HepG2 (cell line): Measurements from ENCODE around the gene HOXA6. TPM values are rescaled to one million over a fixed set of nuclear protein-coding genes. Genes with fewer than 3 reads are reported as not detected.
A peak's percentile ranks its signal among the peaks of the same experiment; 100 is the strongest.

Experiments used
- CSRNP2 ChIP-seq: sonication (generic); formaldehyde crosslinking; conservative IDR thresholded peaks from 2 replicates; pipeline ENCODE4 v1.8.0; 2022; ENCODE audit warnings: low read depth, missing genetic modification reagents
- ELF3 ChIP-seq: IDR thresholded peaks from 2 replicates; pipeline ENCODE4 v1.6.1; 2016; ENCODE audit warnings: missing genetic modification reagents, missing compliant biosample characterization
- FOSL2 ChIP-seq: sonication (generic); formaldehyde crosslinking; IDR thresholded peaks from 2 replicates; pipeline ENCODE4 v1.4.0; 2020; ENCODE audit warnings: missing genetic modification reagents
- FOXK2 ChIP-seq: fragments of 450-650 bp; IDR thresholded peaks from 2 replicates; pipeline ENCODE4 v1.6.1; 2016
- FUBP1 ChIP-seq: sonication (generic); formaldehyde crosslinking; IDR thresholded peaks from 2 replicates; pipeline ENCODE4 v1.5.1; 2020; ENCODE audit warnings: missing genetic modification reagents, mild to moderate bottlenecking, borderline replicate concordance
- GZF1 ChIP-seq: sonication (generic); formaldehyde crosslinking; IDR thresholded peaks from 2 replicates; pipeline ENCODE4 v1.5.1; 2020; ENCODE audit warnings: mild to moderate bottlenecking, missing genetic modification reagents
- HNF1B ChIP-seq: sonication (generic); formaldehyde crosslinking; IDR thresholded peaks from 2 replicates; pipeline ENCODE4 v1.5.1; 2020; ENCODE audit warnings: mild to moderate bottlenecking, moderate library complexity, missing genetic modification reagents
- KMT2B ChIP-seq: IDR thresholded peaks from 2 replicates; pipeline ENCODE4 v1.6.1; 2016; ENCODE audit warnings: missing genetic modification reagents, missing compliant biosample characterization
- MAZ ChIP-seq, 2 experiments: sonication (generic) in 1 of 2; formaldehyde crosslinking in 1 of 2; IDR thresholded peaks; 2 replicates each; pipeline versions ENCODE4 v1.5.0 to v1.6.1; 2012 to 2020; ENCODE audit warnings: low read depth in 2 of 2, mild to moderate bottlenecking in 2 of 2, borderline replicate concordance in 1 of 2, improper control_type of control experiment in 1 of 2, low read length in 1 of 2, missing genetic modification reagents in 1 of 2, moderate library complexity in 1 of 2
- MBD4 ChIP-seq: IDR thresholded peaks from 2 replicates; pipeline ENCODE4 v1.6.1; 2012; ENCODE audit warnings: low read length, inconsistent platforms, borderline replicate concordance
- MBNL3 ChIP-seq: fragments of 250-450 bp; sonication (Bioruptor Pico); conservative IDR thresholded peaks from 2 replicates; pipeline ENCODE4 v1.8.0; 2022; ENCODE audit warnings: mild to moderate bottlenecking, inconsistent platforms
- NFE2 ChIP-seq: sonication (generic); formaldehyde crosslinking; IDR thresholded peaks from 2 replicates; pipeline ENCODE4 v1.4.0; 2020; ENCODE audit warnings: missing genetic modification reagents
- PAWR ChIP-seq: sonication (generic); formaldehyde crosslinking; IDR thresholded peaks from 2 replicates; pipeline ENCODE4 v1.4.0; 2020; ENCODE audit warnings: missing genetic modification reagents, mild to moderate bottlenecking, borderline replicate concordance
- PLRG1 ChIP-seq: fragments of 450-650 bp; conservative IDR thresholded peaks from 2 replicates; pipeline ENCODE4 v1.6.1; 2016
- POLR2A ChIP-seq, 2 experiments: IDR thresholded peaks; 2 replicates each; pipeline ENCODE4 v1.6.1; 2011; ENCODE audit warnings: low read depth in 2 of 2, low read length in 2 of 2, mild to moderate bottlenecking in 1 of 2, moderate library complexity in 1 of 2; ENCODE audit not compliant: insufficient read depth in 1 of 2
- RARA ChIP-seq: IDR thresholded peaks from 2 replicates; pipeline ENCODE4 v1.6.1; 2016; ENCODE audit warnings: missing genetic modification reagents, missing compliant biosample characterization
- RNF2 ChIP-seq: fragments of 450-650 bp; conservative IDR thresholded peaks from 2 replicates; pipeline ENCODE4 v1.6.1; 2016; ENCODE audit warnings: low read depth
- TEAD3 ChIP-seq: optimal IDR thresholded peaks from 2 replicates; pipeline ENCODE3; 2016; ENCODE audit warnings: borderline replicate concordance
- WIZ ChIP-seq: sonication (generic); formaldehyde crosslinking; IDR thresholded peaks from 2 replicates; pipeline ENCODE4 v1.5.1; 2020; ENCODE audit warnings: mild to moderate bottlenecking, missing genetic modification reagents
- ZKSCAN5 ChIP-seq: sonication (generic); formaldehyde crosslinking; IDR thresholded peaks from 2 replicates; pipeline ENCODE4 v1.5.1; 2020; ENCODE audit warnings: mild to moderate bottlenecking, missing genetic modification reagents
- ZNF20 ChIP-seq: sonication (generic); formaldehyde crosslinking; IDR thresholded peaks from 2 replicates; pipeline ENCODE4 v1.4.0; 2020; ENCODE audit warnings: mild to moderate bottlenecking, moderate library complexity, missing genetic modification reagents
- ZNF263 ChIP-seq: sonication (generic); formaldehyde crosslinking; IDR thresholded peaks from 2 replicates; pipeline ENCODE4 v1.4.0; 2020; ENCODE audit warnings: missing genetic modification reagents
- ZNF616 ChIP-seq: sonication (generic); formaldehyde crosslinking; IDR thresholded peaks from 2 replicates; pipeline ENCODE4 v1.5.0; 2020; ENCODE audit warnings: low read depth, mild to moderate bottlenecking, missing genetic modification reagents
- ZNF883 ChIP-seq: sonication (generic); formaldehyde crosslinking; IDR thresholded peaks from 2 replicates; pipeline ENCODE4 v1.5.1; 2020; ENCODE audit warnings: mild to moderate bottlenecking, missing genetic modification reagents; ENCODE audit errors: not compliant biosample characterization
- polyA plus RNA-seq, 8 experiments: library from polyadenylated mRNA; depleted of rRNA in 3 of 8; stranded (reverse) in 7 of 8; unstranded in 1 of 8; fragments of >200 nt; fragmentation: Illumina TruSeq in 4 of 8; extraction: Trizol in 4 of 8; gene quantifications; 2 replicates each; pipeline versions ENCODE4 v1.2.1 to v1.2.3, GENCODE V29; 2011 to 2016; ENCODE audit warnings: low read depth in 4 of 8, missing spikeins in 1 of 8, mixed read lengths in 1 of 8; ENCODE audit not compliant: insufficient read depth in 1 of 8
- total RNA-seq, 5 experiments: library from RNA; depleted of rRNA; stranded (reverse); fragments of >200 nt; fragmentation: Illumina TruSeq; extraction: Trizol; gene quantifications; 2 replicates each; pipeline ENCODE4 v1.2.3, GENCODE V29; 2016; ENCODE audit warnings: low read depth in 1 of 5

The HOXA6 gene
- total and polyA plus RNA-seq, 2 of the 13 experiments (the other 11 are each of a cell fraction or from before 2014, with no cell fraction given), result 1.3 to 1.5 TPM

DNA sequence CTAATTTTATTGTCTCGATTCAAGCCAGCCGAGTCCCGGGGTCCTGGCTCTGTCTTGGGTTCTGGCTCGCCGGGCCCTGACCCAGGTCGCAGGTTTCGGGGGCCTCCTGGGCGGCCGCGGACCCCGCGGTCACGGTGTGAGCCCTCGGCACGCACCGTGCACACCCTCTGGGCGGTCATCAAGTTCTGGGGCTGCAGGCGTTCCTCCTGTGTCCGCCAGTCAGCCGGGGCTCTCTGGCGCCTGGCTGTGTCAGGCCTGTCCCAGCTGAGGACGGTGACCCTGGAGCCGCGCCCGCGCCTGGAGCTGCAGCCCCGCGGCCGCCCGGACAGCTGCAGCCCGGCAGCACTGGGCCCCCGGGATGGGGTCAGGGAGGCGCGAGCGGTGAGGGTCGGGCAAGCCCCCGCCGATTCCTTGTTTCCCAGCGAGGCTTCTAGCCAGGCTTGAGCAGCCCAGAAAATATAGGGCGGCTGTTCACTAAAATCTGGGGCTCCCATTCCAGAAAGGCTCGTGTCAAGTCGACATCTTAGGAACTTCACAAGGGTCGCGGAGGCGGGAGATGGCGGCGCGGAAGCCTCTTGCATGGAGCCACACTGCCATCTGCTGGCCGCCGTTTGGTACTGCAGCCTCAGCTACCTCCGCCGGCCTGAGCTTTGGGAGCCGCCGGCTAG, 13.1 kb upstream of the HOXA6 start (continued):
- TF ChIP-seq HNF1B (CRISPR knock-in tag) (peak; percentile 40; the same call in 1 of the 2 replicates), TEAD3 (CRISPR knock-in tag) (peak; percentile 23), MBNL3 (no peak), GZF1 (CRISPR knock-in tag) (no peak), ZNF883 (CRISPR knock-in tag) (peak; percentile 59), ZKSCAN5 (CRISPR knock-in tag) (no peak), FOXK2 (no peak), RARA (0 out of 2 replicates have a peak, but pooled peaks have one; percentile 17), ZNF263 (no peak), ZNF20 (no peak), FUBP1 (CRISPR knock-in tag) (no peak), ELF3 (CRISPR knock-in tag) (no peak), PAWR (CRISPR knock-in tag) (no peak), KMT2B (CRISPR knock-in tag) (no peak), POLR2A (IDR thresholded peaks at IDR 0.05; ENCODE audit: insufficient read depth in 1 of 2, low read depth in 2 of 2, low read length in 2 of 2) (no peak), MBD4 (no peak), WIZ (CRISPR knock-in tag) (no peak), PLRG1 (no peak), RNF2 (peak; percentile 54; the same call in 1 of the 2 replicates), NFE2 (CRISPR knock-in tag) (no peak), ZNF616 (CRISPR knock-in tag) (no peak), FOSL2 (CRISPR knock-in tag) (no peak), MAZ (IDR thresholded peaks at IDR 0.05; ENCODE audit: borderline replicate concordance, low read depth, low read length) (no peak), MAZ (CRISPR knock-in tag; IDR thresholded peaks at IDR 0.05; ENCODE audit: low read depth) (peak; percentile 36; the same call in 1 of the 2 replicates), CSRNP2 (CRISPR knock-in tag) (no peak)
